ENCODE data around the gene DNAI4.
"Not testable (repeated sequence)": the region's sequence is repeated elsewhere in the genome, so short reads cannot be mapped to it uniquely, and the experiment has no call there.

The DNAI4 gene

DNA sequence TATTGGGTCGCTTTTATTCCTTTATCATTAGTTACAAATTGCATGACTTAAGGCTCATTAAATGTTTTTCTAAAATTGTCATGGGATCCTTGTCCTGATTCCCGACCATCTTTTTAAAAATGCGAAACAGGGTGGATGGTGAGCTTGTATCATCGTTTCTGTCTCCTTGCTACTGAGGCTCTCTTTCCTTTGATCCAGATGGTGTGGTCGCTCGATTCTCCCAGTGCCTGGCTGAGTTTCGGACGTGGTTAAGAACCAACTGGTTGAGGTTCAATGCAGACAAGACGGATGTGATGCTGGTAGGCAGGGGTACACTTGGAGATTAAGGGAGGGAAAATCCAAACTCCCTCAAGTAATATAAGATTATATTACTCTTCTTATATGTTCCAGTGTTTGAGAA is 1.3 kb upstream of the DNAI4 start:
- peak overlapping the region; percentile 87 for H3K4me3 ChIP-seq (ENCODE audit: low read length)
- no peaks in the 10 kb centered on the region for H3K36me3 ChIP-seq (ENCODE audit: control insufficient read depth, low read depth, low read length)
- H3K9ac ChIP-seq (ENCODE audit: low read length): peak overlapping the region; percentile 94
- H3K9me3 ChIP-seq (ENCODE audit: control insufficient read depth, low read depth, low read length): no peaks in the 10 kb centered on the region
- no peak overlapping the region for H3K27ac ChIP-seq (ENCODE audit: low read length)
- H3K4me1 ChIP-seq (ENCODE audit: control insufficient read depth, low read depth, low read length): peaks cover 19% of the 10 kb centered on the region
- H3K27me3 ChIP-seq (ENCODE audit: control insufficient read depth, insufficient read depth, low read length): no peaks in the 10 kb centered on the region

DNA sequence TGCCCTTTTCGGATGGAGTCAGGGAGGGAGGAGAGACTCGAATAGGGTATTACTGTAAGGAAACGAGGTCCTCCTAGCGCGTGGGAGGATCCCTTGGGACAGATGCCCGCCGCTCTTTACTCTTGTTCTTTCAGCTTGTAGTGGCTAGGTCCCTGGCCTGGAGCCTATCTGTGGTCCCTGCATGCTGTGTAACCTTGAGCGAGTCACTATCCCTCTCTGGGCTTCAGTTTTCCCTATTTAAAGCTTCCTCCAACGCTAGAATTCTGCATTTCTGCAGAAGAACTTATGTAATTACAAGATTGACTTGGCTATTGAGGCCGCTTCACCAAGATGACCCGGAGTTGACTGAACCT is 878 bp upstream of the DNAI4 start:
- peak overlapping the region; percentile 87 for H3K4me3 ChIP-seq (ENCODE audit: low read length)
- H3K9ac ChIP-seq (ENCODE audit: low read length): peak overlapping the region; percentile 94
- no peaks in the 10 kb centered on the region for H3K27me3 ChIP-seq (ENCODE audit: control insufficient read depth, insufficient read depth, low read length)
- H3K36me3 ChIP-seq (ENCODE audit: control insufficient read depth, low read depth, low read length): no peaks in the 10 kb centered on the region
- H3K27ac ChIP-seq (ENCODE audit: low read length): no peak overlapping the region
- no peaks in the 10 kb centered on the region for H3K9me3 ChIP-seq (ENCODE audit: control insufficient read depth, low read depth, low read length)
- H3K4me1 ChIP-seq (ENCODE audit: control insufficient read depth, low read depth, low read length): peaks cover 19% of the 10 kb centered on the region

DNA sequence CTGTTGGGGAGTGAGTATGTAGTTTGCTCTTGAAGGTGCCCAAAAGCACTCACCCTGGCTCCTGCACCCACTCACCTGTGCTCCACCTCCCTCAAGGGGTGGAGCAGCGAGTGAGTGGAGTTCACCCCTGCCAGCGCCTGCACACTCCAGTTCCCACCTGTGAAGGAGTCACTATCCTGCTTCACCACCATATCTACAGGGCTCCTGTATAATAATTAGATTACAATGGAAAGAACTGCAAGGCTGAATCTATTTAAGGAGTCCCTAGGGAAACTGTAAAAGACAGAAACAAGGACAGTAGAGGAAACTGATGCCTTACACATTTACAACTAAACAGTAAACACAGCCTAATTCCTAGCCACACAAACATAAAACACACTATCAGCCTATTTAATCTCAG is 4.1 kb downstream of the DNAI4 start:
- Histone ChIP-seq H3K27me3 (ENCODE audit: control insufficient read depth, insufficient read depth, low read length) (no peaks in the 10 kb centered on the region), H3K27ac (ENCODE audit: low read length) (no peak overlapping the region), H3K36me3 (ENCODE audit: control insufficient read depth, low read depth, low read length) (no peaks in the 10 kb centered on the region), H3K4me1 (ENCODE audit: control insufficient read depth, low read depth, low read length) (peaks cover 10% of the 10 kb centered on the region), H3K9ac (ENCODE audit: low read length) (no peak overlapping the region), H3K4me3 (ENCODE audit: low read length) (no peak overlapping the region), H3K9me3 (ENCODE audit: control insufficient read depth, low read depth, low read length) (peaks cover 11% of the 10 kb centered on the region)

DNA sequence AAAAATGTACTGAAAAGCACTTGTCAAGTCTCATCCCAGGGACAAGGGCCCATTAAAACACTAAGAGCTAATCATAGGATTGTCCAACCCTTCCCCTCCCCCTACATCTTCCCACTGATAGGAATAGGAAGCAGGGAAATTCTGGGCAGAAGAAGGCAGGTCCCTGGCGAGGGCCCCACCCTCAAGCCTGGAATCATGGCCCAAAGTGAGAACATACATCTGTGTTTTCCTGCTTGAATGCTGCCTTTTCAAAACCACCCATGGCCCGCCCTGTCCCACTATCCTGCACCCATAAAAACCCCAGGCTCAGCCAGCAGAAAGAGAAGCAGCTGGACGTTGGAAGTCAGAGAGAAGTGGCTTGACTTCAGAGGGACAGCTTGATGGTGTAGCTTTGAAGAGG is 4.8 kb downstream of the DNAI4 start:
- peaks cover 11% of the 10 kb centered on the region for H3K9me3 ChIP-seq (ENCODE audit: control insufficient read depth, low read depth, low read length)
- no peak overlapping the region for H3K4me3 ChIP-seq (ENCODE audit: low read length)
- H3K4me1 ChIP-seq (ENCODE audit: control insufficient read depth, low read depth, low read length): peaks cover 10% of the 10 kb centered on the region
- no peak overlapping the region for H3K9ac ChIP-seq (ENCODE audit: low read length)
- H3K27ac ChIP-seq (ENCODE audit: low read length): no peak overlapping the region
- no peaks in the 10 kb centered on the region for H3K27me3 ChIP-seq (ENCODE audit: control insufficient read depth, insufficient read depth, low read length)
- no peaks in the 10 kb centered on the region for H3K36me3 ChIP-seq (ENCODE audit: control insufficient read depth, low read depth, low read length)

DNA sequence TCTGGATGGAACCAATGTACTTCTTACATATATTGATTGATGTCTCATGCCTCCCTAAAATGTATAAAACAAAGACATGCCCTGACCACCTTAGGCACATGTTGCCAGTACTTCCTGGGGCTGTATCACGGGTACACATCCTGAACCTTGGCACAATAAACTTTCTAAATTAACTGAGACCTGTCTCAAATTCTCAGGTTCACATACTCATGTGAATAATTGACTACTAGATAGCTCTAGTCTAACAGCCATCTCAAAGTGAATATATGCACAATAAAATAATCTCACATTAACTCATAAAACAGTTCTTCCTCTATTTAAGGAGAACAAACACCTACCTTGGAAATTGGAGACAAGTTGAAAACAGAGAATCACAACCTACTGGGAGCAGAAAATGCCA is 5.6 kb downstream of the DNAI4 start:
- peaks cover 10% of the 10 kb centered on the region for H3K4me1 ChIP-seq (ENCODE audit: control insufficient read depth, low read depth, low read length)
- H3K4me3 ChIP-seq (ENCODE audit: low read length): no peak overlapping the region
- no peak overlapping the region for H3K9ac ChIP-seq (ENCODE audit: low read length)
- no peaks in the 10 kb centered on the region for H3K27me3 ChIP-seq (ENCODE audit: control insufficient read depth, insufficient read depth, low read length)
- H3K36me3 ChIP-seq (ENCODE audit: control insufficient read depth, low read depth, low read length): no peaks in the 10 kb centered on the region
- no peak overlapping the region for H3K27ac ChIP-seq (ENCODE audit: low read length)
- peaks cover 11% of the 10 kb centered on the region for H3K9me3 ChIP-seq (ENCODE audit: control insufficient read depth, low read depth, low read length)

DNA sequence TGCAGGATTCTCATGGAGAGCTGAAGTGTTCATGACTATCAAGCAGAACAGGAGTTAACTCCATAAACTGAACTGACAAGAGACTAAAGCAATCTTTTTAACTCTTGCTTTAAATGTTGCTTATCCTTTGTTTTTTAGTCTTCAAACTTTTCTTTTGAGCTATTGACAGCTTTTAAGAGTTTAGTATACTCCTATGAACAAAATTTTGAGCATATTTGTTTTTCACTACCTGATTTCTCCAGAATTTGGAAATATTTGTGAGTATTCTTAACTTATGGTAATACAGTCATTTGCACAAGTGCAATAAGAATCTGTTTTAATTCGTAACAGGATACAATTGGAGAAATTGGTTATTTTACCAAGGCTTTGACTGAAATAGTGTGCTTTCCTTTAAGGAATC is 7.2 kb downstream of the DNAI4 start:
- Histone ChIP-seq H3K9ac (ENCODE audit: low read length) (no peak overlapping the region), H3K27me3 (ENCODE audit: control insufficient read depth, insufficient read depth, low read length) (no peaks in the 10 kb centered on the region), H3K9me3 (ENCODE audit: control insufficient read depth, low read depth, low read length) (peaks cover 11% of the 10 kb centered on the region), H3K27ac (ENCODE audit: low read length) (no peak overlapping the region), H3K4me1 (ENCODE audit: control insufficient read depth, low read depth, low read length) (peaks cover 5% of the 10 kb centered on the region), H3K4me3 (ENCODE audit: low read length) (no peak overlapping the region), H3K36me3 (ENCODE audit: control insufficient read depth, low read depth, low read length) (no peaks in the 10 kb centered on the region)

DNA sequence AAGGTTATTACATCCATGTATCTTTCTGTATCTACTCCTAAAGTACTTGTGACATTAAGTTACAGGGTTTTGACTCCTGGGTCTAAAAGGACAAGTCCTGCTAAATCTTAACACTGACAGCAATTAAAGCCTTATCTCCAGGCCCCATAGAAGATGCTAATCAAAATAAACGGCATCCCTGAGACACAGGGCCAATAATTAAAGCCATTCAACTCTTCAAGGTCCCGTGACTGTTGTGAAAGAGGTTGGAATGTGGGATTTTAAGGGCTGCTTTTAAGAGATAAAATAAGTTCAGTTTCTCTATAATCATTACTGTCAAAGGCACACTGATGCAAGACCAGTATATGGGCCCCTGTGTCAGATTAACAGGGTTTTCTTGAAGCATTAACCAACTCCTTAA is 8.3 kb downstream of the DNAI4 start:
- Histone ChIP-seq H3K27ac (ENCODE audit: low read length) (no peak overlapping the region), H3K4me3 (ENCODE audit: low read length) (no peak overlapping the region), H3K36me3 (ENCODE audit: control insufficient read depth, low read depth, low read length) (no peaks in the 10 kb centered on the region), H3K27me3 (ENCODE audit: control insufficient read depth, insufficient read depth, low read length) (no peaks in the 10 kb centered on the region), H3K4me1 (ENCODE audit: control insufficient read depth, low read depth, low read length) (peaks cover 7% of the 10 kb centered on the region), H3K9ac (ENCODE audit: low read length) (no peak overlapping the region), H3K9me3 (ENCODE audit: control insufficient read depth, low read depth, low read length) (peaks cover 11% of the 10 kb centered on the region)

DNA sequence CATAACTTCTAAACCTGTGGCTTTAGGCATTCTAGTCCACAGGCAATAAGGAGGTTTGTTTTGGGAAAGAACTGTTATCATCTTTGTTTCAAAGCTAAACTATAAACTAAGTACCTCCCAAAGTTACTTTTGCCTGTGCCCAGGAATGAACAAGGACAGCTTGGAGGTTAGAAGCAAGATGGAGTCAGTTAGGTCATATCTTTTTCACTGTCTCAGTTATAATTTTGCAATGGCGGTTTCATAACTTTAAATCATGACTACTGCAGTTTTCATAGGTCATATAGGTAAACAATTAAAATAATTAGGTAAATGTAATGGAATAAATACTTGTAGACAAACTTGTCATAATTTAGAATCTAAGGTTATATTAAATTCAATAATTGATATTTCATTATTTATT is 9.5 kb downstream of the DNAI4 start:
- not testable (repeated sequence) for H3K36me3 ChIP-seq (ENCODE audit: control insufficient read depth, low read depth, low read length); H3K27ac ChIP-seq (ENCODE audit: low read length); H3K4me1 ChIP-seq (ENCODE audit: control insufficient read depth, low read depth, low read length); H3K27me3 ChIP-seq (ENCODE audit: control insufficient read depth, insufficient read depth, low read length); H3K4me3 ChIP-seq (ENCODE audit: low read length); H3K9ac ChIP-seq (ENCODE audit: low read length)
- H3K9me3 ChIP-seq (ENCODE audit: control insufficient read depth, low read depth, low read length): peaks cover 11% of the 10 kb centered on the region

DNA sequence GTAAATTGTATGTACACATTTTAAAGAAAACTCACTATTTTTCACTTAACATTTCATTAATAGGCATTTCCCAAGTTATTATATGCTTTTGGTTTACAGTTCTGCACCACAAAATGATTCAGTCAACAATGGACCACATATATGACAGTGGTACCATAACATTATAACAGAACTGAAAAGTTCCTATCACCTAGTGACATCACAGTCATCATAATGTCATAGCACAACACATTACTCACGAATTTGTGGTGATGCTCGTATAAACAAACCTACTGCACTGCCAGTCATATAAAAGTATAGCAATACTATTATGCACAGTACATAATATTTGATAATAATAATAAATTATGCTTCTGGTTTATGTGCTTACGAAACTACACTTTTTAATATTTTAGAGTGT is 30.9 kb downstream of the DNAI4 start:
- H3K9me3 ChIP-seq (ENCODE audit: control insufficient read depth, low read depth, low read length): no peaks in the 10 kb centered on the region
- H3K27me3 ChIP-seq (ENCODE audit: control insufficient read depth, insufficient read depth, low read length): no peaks in the 10 kb centered on the region
- H3K9ac ChIP-seq (ENCODE audit: low read length): no peak overlapping the region

DNA sequence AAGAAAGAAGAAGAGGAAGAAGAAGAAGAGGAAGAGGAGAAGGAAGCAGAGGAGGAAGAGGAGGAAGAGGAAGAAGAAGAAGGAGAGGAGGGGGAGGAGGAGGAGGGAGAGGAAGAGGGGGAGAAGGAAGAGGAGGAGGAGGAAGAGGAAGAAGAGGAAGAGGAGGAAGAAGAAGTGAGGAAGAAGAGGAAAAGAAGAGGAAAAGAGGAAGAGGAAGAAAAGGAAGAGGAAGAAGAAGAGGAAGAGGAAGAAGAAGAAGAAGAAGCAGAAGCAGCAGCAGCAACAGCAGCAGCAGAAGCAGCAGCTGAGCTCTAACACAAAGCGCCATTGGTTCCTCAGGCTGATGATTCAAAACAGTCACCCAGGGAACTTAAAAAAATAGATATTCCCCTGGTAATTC is 34.0 kb downstream of the DNAI4 start:
- Histone ChIP-seq H3K4me1 (ENCODE audit: control insufficient read depth, low read depth, low read length) (no peaks in the 10 kb centered on the region), H3K9me3 (ENCODE audit: control insufficient read depth, low read depth, low read length) (no peaks in the 10 kb centered on the region), H3K9ac (ENCODE audit: low read length) (no peak overlapping the region), H3K4me3 (ENCODE audit: low read length) (no peak overlapping the region), H3K36me3 (ENCODE audit: control insufficient read depth, low read depth, low read length) (no peaks in the 10 kb centered on the region), H3K27ac (ENCODE audit: low read length) (no peak overlapping the region), H3K27me3 (ENCODE audit: control insufficient read depth, insufficient read depth, low read length) (no peaks in the 10 kb centered on the region)

More for the DNA sequence above, 30.9 kb downstream of the DNAI4 start:
- Histone ChIP-seq H3K4me1 (ENCODE audit: control insufficient read depth, low read depth, low read length) (no peaks in the 10 kb centered on the region), H3K4me3 (ENCODE audit: low read length) (no peak overlapping the region), H3K27ac (ENCODE audit: low read length) (no peak overlapping the region), H3K36me3 (ENCODE audit: control insufficient read depth, low read depth, low read length) (no peaks in the 10 kb centered on the region)

DNA sequence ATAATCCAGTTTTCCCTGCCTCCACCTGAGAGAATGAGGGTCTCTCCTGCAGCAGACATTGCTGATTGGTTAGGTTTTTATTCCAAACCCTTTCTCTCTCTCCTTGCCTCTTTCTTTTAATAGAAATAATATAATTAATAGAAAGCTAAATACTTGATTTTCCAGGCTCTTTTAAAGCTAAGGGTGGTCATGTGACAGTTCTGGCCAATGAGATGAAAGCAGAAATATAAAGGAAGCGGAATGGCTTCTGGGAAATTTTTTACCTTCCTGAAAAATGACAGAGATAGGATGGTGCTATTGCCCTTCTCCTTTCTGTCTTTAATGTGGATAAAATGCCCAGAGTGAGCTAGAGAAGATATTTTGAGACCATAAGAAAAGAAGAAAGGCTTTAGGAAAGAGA is 35.6 kb downstream of the DNAI4 start:
- Histone ChIP-seq H3K4me3 (ENCODE audit: low read length) (no peak overlapping the region), H3K4me1 (ENCODE audit: control insufficient read depth, low read depth, low read length) (no peaks in the 10 kb centered on the region), H3K36me3 (ENCODE audit: control insufficient read depth, low read depth, low read length) (no peaks in the 10 kb centered on the region), H3K27ac (ENCODE audit: low read length) (no peak overlapping the region), H3K9ac (ENCODE audit: low read length) (no peak overlapping the region), H3K27me3 (ENCODE audit: control insufficient read depth, insufficient read depth, low read length) (no peaks in the 10 kb centered on the region), H3K9me3 (ENCODE audit: control insufficient read depth, low read depth, low read length) (no peaks in the 10 kb centered on the region)

DNA sequence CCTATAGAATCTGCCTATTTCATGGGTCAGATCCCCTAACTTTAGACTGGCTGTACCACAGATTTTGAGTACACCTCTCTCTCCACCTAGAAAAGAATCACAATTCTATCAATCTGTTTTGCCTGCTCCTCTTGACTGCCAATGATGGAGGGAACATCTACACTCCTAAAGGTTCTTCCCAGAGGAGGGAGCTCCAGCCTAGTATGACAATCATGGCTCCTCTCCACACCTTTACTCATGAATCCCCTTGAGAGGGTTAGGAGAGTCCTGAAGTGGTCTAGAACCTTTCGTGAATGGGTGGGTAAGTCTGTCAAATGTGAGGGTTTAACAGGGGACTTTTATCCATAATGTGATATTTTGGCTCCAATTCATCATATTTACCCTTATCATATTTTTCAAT is 48.0 kb downstream of the DNAI4 start:
- Histone ChIP-seq H3K4me1 (ENCODE audit: control insufficient read depth, low read depth, low read length) (no peaks in the 10 kb centered on the region), H3K9me3 (ENCODE audit: control insufficient read depth, low read depth, low read length) (peaks cover 3% of the 10 kb centered on the region), H3K27ac (ENCODE audit: low read length) (no peak overlapping the region), H3K9ac (ENCODE audit: low read length) (no peak overlapping the region), H3K4me3 (ENCODE audit: low read length) (no peak overlapping the region), H3K27me3 (ENCODE audit: control insufficient read depth, insufficient read depth, low read length) (no peaks in the 10 kb centered on the region), H3K36me3 (ENCODE audit: control insufficient read depth, low read depth, low read length) (no peaks in the 10 kb centered on the region)

DNA sequence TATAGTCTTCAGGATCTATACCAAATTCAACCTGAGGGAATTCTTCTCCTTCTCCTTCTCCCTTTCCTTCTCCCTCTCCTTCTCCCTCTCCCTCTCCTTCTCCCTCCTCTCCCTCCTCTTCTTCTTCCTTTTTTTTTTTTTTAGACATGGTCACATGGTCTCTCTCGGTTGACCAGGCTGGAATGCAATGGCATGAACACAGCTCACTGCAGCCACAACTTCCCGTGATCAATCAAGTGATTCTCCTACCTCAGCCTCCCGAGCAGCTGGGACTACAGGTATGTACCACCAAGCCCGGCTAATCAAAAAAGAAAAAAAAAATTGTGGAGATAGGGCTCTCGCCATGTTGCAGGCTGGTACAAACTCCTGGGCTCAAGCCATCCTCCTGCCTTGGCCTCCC is 51.5 kb downstream of the DNAI4 start:
- Histone ChIP-seq H3K36me3 (ENCODE audit: control insufficient read depth, low read depth, low read length) (no peaks in the 10 kb centered on the region), H3K27me3 (ENCODE audit: control insufficient read depth, insufficient read depth, low read length) (no peaks in the 10 kb centered on the region), H3K9me3 (ENCODE audit: control insufficient read depth, low read depth, low read length) (no peaks in the 10 kb centered on the region), H3K9ac (ENCODE audit: low read length) (no peak overlapping the region), H3K27ac (ENCODE audit: low read length) (no peak overlapping the region), H3K4me1 (ENCODE audit: control insufficient read depth, low read depth, low read length) (no peaks in the 10 kb centered on the region), H3K4me3 (ENCODE audit: low read length) (no peak overlapping the region)
